GM12891 (cell line): Measurements from ENCODE around the gene MUSTN1.

Experiments
- DNase-seq: peaks from one replicate; pipeline ENCODE4 v3.0.0; 2011; ENCODE audit warnings: low spot score; ENCODE audit not compliant: insufficient read length
- FAIRE-seq: peaks from 2 replicates; lab custom pipeline; 2011; peaks lifted over from hg19 to GRCh38; lab: Jason Lieb, UNC
- PAX5 ChIP-seq: IDR thresholded peaks from 2 replicates; pipeline ENCODE4 v1.6.1; 2011; ENCODE audit warnings: low read length, moderate library complexity, mild to moderate bottlenecking; ENCODE audit not compliant: insufficient read depth, severe bottlenecking
- POLR2A ChIP-seq: IDR thresholded peaks from 2 replicates; pipeline ENCODE4 v1.6.1; 2011; ENCODE audit warnings: low read depth, low read length, control low read depth
- POLR2AphosphoS5 ChIP-seq: IDR thresholded peaks from 2 replicates; pipeline ENCODE4 v1.6.1; 2011; ENCODE audit warnings: low read depth, low read length, control low read depth
- SPI1 ChIP-seq: IDR thresholded peaks from 2 replicates; pipeline ENCODE4 v1.6.1; 2011; ENCODE audit warnings: low read depth, low read length, control low read depth

MUSTN1 gene

DNA sequence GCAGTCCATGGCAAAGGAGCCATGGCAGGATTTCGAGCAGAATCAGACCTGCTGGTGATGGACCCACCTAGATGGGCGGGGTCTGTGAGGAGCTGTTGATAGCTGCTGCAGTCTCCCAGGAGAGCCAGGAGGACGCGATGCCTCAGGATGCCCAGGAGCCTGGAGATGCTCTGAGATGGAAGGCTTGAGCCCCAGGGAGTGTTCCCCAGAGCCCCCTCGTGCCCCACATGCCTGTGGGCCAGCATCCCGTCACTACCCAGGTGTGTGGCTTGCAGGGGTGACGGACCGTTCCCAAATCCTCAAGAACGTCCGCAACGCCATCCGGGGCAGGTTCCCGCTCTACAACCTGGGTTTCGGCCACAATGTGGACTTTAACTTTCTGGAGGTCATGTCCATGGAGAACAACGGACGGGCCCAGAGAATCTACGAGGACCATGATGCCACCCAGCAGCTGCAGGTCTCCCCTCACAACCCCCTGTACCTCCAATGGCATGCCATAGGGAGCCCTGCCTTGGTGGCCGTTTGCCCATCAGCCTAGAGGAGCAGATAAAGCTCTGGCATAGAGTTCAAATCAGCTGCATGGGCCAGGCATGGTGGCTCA is 50.7 kb downstream of the MUSTN1 start:
- FAIRE-seq (no peak), DNase-seq (no peak)
- TF ChIP-seq POLR2AphosphoS5 = no peak

DNA sequence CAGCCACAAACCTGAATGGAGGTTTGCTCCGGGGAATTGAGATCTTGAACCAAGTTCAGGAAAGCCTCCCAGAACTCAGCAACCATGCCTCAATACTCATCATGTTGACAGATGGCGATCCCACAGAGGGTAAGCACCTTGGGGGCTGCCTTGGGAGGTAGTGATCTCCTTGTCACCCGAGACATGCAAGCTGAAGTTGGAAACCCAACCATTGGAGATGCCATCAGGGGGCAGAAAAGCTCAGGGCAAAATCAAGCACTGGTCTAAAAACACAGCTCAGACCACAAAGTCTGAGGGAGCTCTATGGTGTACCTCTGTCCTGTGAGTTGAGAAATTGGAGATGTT is 51.6 kb downstream of the MUSTN1 start:
- FAIRE-seq (no peak), DNase-seq (no peak)
- TF ChIP-seq SPI1 (no peak), POLR2A (no peak), PAX5 (no peak), POLR2AphosphoS5 (no peak)
